Measurements from ENCODE around the gene NCDN. TPM values are rescaled to one million over a fixed set of nuclear protein-coding genes. Genes with fewer than 3 reads are reported as not detected.

Gene NCDN
- total and polyA plus RNA-seq, 7 donors: 3.6 to 26.3 (median 14.0) TPM

GRCh38 chr1:35518183-35518582, 39.4 kb upstream of the NCDN start:
- H3K9me3 ChIP-seq: no peaks in the 10 kb centered on the region
- H3K27ac ChIP-seq: no peak overlapping the region
- 98% methylated on average over 3 of the region's 3 CpGs for whole genome bisulfite sequencing, 2 donors
- H3K27me3 ChIP-seq: no peaks in the 10 kb centered on the region
- H3K4me1 ChIP-seq: no peaks in the 10 kb centered on the region
- H3K36me3 ChIP-seq: no peaks in the 10 kb centered on the region
- intact Hi-C loops (cut with DNase I): no loop called here
- no peak overlapping the region for H3K4me3 ChIP-seq
- TF ChIP-seq CTCF (IDR thresholded peaks at IDR 0.05) (no peak), POLR2AphosphoS5 (IDR thresholded peaks at IDR 0.05) (no peak), POLR2A (IDR thresholded peaks at IDR 0.05) (no peak), EP300 (IDR thresholded peaks at IDR 0.05) (no peak)
- DNase-seq: no peak

GRCh38 chr1:35519432-35519831, 38.2 kb upstream of the NCDN start:
- H3K27ac ChIP-seq: no peak overlapping the region
- no peaks in the 10 kb centered on the region for H3K4me1 ChIP-seq
- WGBS, 2 donors: 75 to 85% methylated on average over 2 of the region's 2 CpGs
- H3K4me3 ChIP-seq: no peak overlapping the region
- intact Hi-C loops (cut with DNase I): no loop called here
- no peaks in the 10 kb centered on the region for H3K9me3 ChIP-seq
- no peak for DNase-seq
- no peaks in the 10 kb centered on the region for H3K27me3 ChIP-seq
- no peaks in the 10 kb centered on the region for H3K36me3 ChIP-seq
- TF ChIP-seq EP300 (IDR thresholded peaks at IDR 0.05): no peak
- TF ChIP-seq POLR2AphosphoS5 (IDR thresholded peaks at IDR 0.05): no peak
- no peak for TF ChIP-seq POLR2A (IDR thresholded peaks at IDR 0.05)
- TF ChIP-seq CTCF (IDR thresholded peaks at IDR 0.05): no peak

- Histone ChIP-seq H3K36me3 (no peaks in the 10 kb centered on the region), H3K4me1 (no peaks in the 10 kb centered on the region), H3K27ac (no peak overlapping the region), H3K4me3 (no peak overlapping the region), H3K27me3 (no peaks in the 10 kb centered on the region), H3K9me3 (no peaks in the 10 kb centered on the region)
- no peak for DNase-seq
- intact Hi-C loops (cut with DNase I): no loop called here
- TF ChIP-seq CTCF (IDR thresholded peaks at IDR 0.05) (no peak), EP300 (IDR thresholded peaks at IDR 0.05) (no peak), POLR2AphosphoS5 (IDR thresholded peaks at IDR 0.05) (no peak), POLR2A (IDR thresholded peaks at IDR 0.05) (no peak)
- WGBS, 2 donors: 44 to 80% methylated on average over 2 of the region's 2 CpGs
Observed at GRCh38 chr1:35524106-35524505, 33.5 kb upstream of the NCDN start.

- intact Hi-C loops (cut with DNase I): no loop called here
- no peak overlapping the region for H3K27ac ChIP-seq
- 78 to 79% methylated on average over 5 of the region's 5 CpGs for WGBS, 2 donors
- H3K4me3 ChIP-seq: no peak overlapping the region
- H3K4me1 ChIP-seq: peaks cover 0 to 22% (median 12%) of the 10 kb centered on the region in 4 donors
- no peaks in the 10 kb centered on the region for H3K9me3 ChIP-seq
- no peaks in the 10 kb centered on the region for H3K27me3 ChIP-seq
- TF ChIP-seq EP300 (IDR thresholded peaks at IDR 0.05): no peak
- no peak for TF ChIP-seq POLR2AphosphoS5 (IDR thresholded peaks at IDR 0.05)
- no peak for TF ChIP-seq POLR2A (IDR thresholded peaks at IDR 0.05)
- no peak for TF ChIP-seq CTCF (IDR thresholded peaks at IDR 0.05)
- peaks cover 0 to 7% (median 3%) of the 10 kb centered on the region in 4 donors for H3K36me3 ChIP-seq
- DNase-seq: no peak
Observed at GRCh38 chr1:35530168-35530567, 27.4 kb upstream of the NCDN start.

- no peak overlapping the region for H3K27ac ChIP-seq
- TF ChIP-seq POLR2A (IDR thresholded peaks at IDR 0.05) (no peak), EP300 (IDR thresholded peaks at IDR 0.05) (no peak), POLR2AphosphoS5 (IDR thresholded peaks at IDR 0.05) (no peak), CTCF (IDR thresholded peaks at IDR 0.05) (no peak)
- no peaks in the 10 kb centered on the region for H3K9me3 ChIP-seq
- DNase-seq: no peak
- no peaks in the 10 kb centered on the region for H3K27me3 ChIP-seq
- peaks cover 0 to 7% (median 3%) of the 10 kb centered on the region in 4 donors for H3K36me3 ChIP-seq
- intact Hi-C loops (cut with DNase I): no loop called here
- no peak overlapping the region for H3K4me3 ChIP-seq
- 96 to 100% methylated on average over 2 of the region's 2 CpGs for WGBS, 2 donors
- peaks cover 0 to 22% (median 12%) of the 10 kb centered on the region in 4 donors for H3K4me1 ChIP-seq
Observed at GRCh38 chr1:35530946-35531345, 26.7 kb upstream of the NCDN start.

Data from sigmoid colon (tissue), 7 donors.